Measurements from ENCODE around the gene BTBD16. TPM values are rescaled to one million over a fixed set of nuclear protein-coding genes. Genes with fewer than 3 reads are reported as not detected.

BTBD16 gene
- total and polyA plus RNA-seq, 3 donors from 2014 or later, result 4.9 to 21.3 (median 5.3) TPM

DNA sequence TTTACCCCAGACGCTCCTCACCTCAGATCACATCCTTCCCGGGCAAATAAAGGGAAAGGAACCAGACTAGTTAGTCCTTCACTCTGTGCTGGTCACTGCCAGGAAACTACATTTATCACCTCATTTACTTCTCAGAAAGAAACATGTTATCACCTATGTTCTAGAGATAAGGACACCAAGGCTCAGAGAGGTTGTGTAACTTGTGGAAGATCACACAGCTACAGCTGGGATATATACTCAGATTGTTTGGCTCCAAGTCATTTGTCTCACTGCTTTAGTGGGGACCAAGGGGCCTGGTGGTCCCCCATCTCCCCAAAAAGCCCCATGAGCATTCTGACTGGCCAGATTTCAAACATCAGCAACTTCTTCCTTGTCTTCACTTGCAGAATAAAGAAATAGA lies 17.5 kb upstream of the BTBD16 start:
- intact Hi-C loops (cut with DNase I; ENCODE audit: low total_unique reads), result no loop called here
- 92 to 93% methylated on average over 2 of the region's 2 CpGs for whole genome bisulfite sequencing, 2 donors
- TF ChIP-seq CTCF (IDR thresholded peaks at IDR 0.05) (no peak), POLR2A (IDR thresholded peaks at IDR 0.05) (no peak)
- Histone ChIP-seq H3K27ac (no peak overlapping the region), H3K4me1 (no peaks in the 10 kb centered on the region), H3K36me3 (ENCODE audit: low read depth, missing control alignments) (no peaks in the 10 kb centered on the region), H3K4me3 (no peak overlapping the region), H3K9me3 (no peaks in the 10 kb centered on the region), H3K27me3 (no peaks in the 10 kb centered on the region)
- DNase-seq, result no peak

- H3K9me3 ChIP-seq, result no peaks in the 10 kb centered on the region
- H3K4me3 ChIP-seq, result no peak overlapping the region
- intact Hi-C loops (cut with DNase I; ENCODE audit: low total_unique reads), result no loop called here
- no peaks in the 10 kb centered on the region for H3K4me1 ChIP-seq
- no peak for DNase-seq
- WGBS, 2 donors, result 92 to 94% methylated on average over 5 of the region's 5 CpGs
- H3K36me3 ChIP-seq (ENCODE audit: low read depth, missing control alignments), result no peaks in the 10 kb centered on the region
- H3K27ac ChIP-seq, result no peak overlapping the region
- H3K27me3 ChIP-seq, result no peaks in the 10 kb centered on the region
- TF ChIP-seq POLR2A (IDR thresholded peaks at IDR 0.05) (no peak), CTCF (IDR thresholded peaks at IDR 0.05) (no peak)
These were observed 16.3 kb upstream of the BTBD16 start for GRCh38 chr10:122254831-122255230.

DNA sequence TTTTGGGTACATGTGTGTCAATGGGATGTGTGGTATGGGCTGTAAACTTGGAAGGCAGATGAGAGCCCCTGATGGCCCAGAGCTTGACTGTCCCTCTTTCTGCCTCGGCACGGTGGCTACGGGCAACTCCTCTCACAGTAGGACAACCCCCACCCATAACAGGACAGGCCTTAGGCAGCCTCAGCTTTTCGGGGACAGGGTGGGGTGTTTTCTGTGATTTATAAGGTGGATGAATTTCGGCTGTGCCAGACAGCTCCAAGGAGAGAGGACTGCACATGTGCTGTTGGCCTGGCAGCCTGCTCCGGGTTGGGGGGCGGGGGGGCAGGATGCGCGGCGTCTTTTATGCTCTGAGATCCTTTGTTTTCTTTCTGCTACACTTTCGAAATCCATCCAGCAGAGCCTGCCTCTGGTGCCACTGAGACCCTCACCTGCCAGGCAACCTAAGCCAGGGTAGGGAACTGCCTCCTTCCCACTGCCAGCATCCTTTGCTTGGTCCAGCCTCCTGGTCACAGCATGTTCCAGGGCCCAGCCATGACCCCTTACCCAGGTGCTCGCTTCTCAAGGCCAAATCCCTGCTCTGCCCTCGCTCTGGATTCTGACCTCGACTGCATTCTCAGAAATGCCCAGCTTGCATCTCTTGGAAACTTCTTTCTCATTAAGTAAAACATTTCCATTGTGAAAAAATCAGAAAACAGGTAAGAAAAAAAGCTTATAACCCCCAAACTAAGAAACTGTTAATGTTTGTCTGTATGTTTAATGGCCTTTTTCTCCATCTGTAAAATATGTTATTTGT lies 15.4 kb upstream of the BTBD16 start:
- no peak for DNase-seq
- Histone ChIP-seq H3K27me3 (no peaks in the 10 kb centered on the region), H3K27ac (no peak overlapping the region), H3K9me3 (no peaks in the 10 kb centered on the region), H3K4me1 (no peaks in the 10 kb centered on the region), H3K36me3 (ENCODE audit: low read depth, missing control alignments) (no peaks in the 10 kb centered on the region), H3K4me3 (no peak overlapping the region)
- WGBS, 2 donors, result 86 to 87% methylated on average over 14 of the region's 14 CpGs
- TF ChIP-seq POLR2A (IDR thresholded peaks at IDR 0.05) (no peak), CTCF (IDR thresholded peaks at IDR 0.05) (no peak)
- intact Hi-C loops (cut with DNase I; ENCODE audit: low total_unique reads), result no loop called here

- 91 to 94% methylated on average over 3 of the region's 3 CpGs for WGBS, 2 donors
- Histone ChIP-seq H3K27me3 (no peaks in the 10 kb centered on the region), H3K4me1 (no peaks in the 10 kb centered on the region), H3K4me3 (no peak overlapping the region), H3K36me3 (ENCODE audit: low read depth, missing control alignments) (no peaks in the 10 kb centered on the region), H3K27ac (no peak overlapping the region), H3K9me3 (no peaks in the 10 kb centered on the region)
- intact Hi-C loops (cut with DNase I; ENCODE audit: low total_unique reads), result no loop called here
- DNase-seq, result no peak
- TF ChIP-seq CTCF (IDR thresholded peaks at IDR 0.05), result no peak
These were observed 14.1 kb upstream of the BTBD16 start for GRCh38 chr10:122257041-122257440.

Measured in testis (tissue), 3 donors.